ENCODE measurements around the gene TNRC18.

Gene TNRC18

GRCh38 chr7:5388905-5389433 lies 34.7 kb downstream of the TNRC18 start:
- in situ Hi-C loops (cut with HindIII; ENCODE audit: low sequenced_read_pairs), result loop anchor here (10.0 kb wide), 1 partner anchor 56 kb away; no protein-coding TSS in a partner anchor
- no peak for DNase-seq (ENCODE audit: low read depth)
- H3K4me3 ChIP-seq (ENCODE audit: low read depth, low read length), result no peak overlapping the region
- TF ChIP-seq, protein P1, sequence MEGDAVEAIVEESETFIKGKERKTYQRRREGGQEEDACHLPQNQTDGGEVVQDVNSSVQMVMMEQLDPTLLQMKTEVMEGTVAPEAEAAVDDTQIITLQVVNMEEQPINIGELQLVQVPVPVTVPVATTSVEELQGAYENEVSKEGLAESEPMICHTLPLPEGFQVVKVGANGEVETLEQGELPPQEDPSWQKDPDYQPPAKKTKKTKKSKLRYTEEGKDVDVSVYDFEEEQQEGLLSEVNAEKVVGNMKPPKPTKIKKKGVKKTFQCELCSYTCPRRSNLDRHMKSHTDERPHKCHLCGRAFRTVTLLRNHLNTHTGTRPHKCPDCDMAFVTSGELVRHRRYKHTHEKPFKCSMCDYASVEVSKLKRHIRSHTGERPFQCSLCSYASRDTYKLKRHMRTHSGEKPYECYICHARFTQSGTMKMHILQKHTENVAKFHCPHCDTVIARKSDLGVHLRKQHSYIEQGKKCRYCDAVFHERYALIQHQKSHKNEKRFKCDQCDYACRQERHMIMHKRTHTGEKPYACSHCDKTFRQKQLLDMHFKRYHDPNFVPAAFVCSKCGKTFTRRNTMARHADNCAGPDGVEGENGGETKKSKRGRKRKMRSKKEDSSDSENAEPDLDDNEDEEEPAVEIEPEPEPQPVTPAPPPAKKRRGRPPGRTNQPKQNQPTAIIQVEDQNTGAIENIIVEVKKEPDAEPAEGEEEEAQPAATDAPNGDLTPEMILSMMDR (IDR thresholded peaks at IDR 0.05; ENCODE audit: low read depth, low read length, missing control alignments), result no peak

DNA sequence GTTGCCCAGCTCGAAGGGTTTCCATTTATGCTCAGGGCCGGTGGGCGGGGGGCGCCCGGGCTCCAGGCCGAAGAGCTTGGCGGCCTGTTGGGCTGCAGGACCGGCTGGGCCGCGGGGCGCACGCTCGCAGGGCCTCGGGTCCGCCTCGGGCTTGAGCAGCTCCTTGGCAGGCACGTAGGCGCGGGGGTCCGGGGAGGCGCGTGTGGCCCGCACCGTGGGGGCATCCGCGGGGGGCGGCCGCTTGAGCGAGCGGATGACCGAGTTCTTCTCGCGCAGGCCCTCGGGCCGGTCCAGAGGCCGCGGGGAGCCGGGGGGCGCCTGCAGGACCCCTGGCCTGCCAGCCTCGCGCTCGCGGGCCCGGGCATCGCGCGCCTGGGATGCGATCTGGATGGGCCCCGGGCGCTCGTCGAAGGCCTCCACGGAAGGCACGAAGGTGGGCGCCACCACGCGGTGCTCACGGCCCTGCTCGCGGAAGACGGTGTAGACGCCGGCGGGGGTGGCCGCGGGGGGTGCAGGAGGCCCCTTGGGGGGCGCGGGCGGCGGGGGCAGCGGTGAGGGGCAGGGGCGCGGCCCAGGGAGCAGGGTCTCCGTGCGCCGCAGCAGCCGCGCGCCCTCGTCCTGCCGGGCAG lies 35.2 kb downstream of the TNRC18 start:
- H3K4me3 ChIP-seq (ENCODE audit: low read depth, low read length), result no peak overlapping the region
- in situ Hi-C loops (cut with HindIII; ENCODE audit: low sequenced_read_pairs), result loop anchor here (10.0 kb wide), 1 partner anchor 56 kb away; no protein-coding TSS in a partner anchor
- TF ChIP-seq, protein P1 (IDR thresholded peaks at IDR 0.05; ENCODE audit: low read depth, low read length, missing control alignments), result no peak
- DNase-seq (ENCODE audit: low read depth), result no peak

DNA sequence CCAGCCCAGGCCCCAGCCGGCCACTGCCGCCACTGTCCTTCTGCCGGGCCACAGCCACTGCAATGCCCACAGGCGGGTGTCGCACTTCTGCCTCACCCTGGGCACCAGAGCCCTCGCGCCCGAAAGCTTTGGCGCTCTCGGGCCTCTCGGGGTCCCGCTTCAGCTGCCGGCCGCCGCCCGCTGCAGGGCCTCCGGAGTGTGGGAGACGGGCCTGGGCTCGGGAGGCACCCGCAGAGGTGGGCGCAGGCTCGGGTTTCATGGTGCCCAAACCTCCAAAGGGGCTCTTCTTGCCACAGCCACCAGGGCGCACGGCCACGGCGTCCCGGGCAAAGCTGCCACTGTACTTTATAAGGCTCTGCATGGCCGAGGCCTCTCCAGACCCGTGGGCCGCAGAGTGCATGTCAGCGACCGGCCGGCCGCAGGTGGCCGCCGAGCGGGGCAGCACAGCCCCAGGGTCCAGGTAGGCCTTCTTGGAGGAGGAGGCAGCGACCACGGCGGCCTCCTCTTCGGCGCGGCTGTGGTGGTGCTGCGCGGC lies 35.9 kb downstream of the TNRC18 start:
- in situ Hi-C loops (cut with HindIII; ENCODE audit: low sequenced_read_pairs), result loop anchor here (10.0 kb wide), 1 partner anchor 57 kb away; no protein-coding TSS in a partner anchor
- H3K4me3 ChIP-seq (ENCODE audit: low read depth, low read length), result no peak overlapping the region
- TF ChIP-seq, protein P1 (IDR thresholded peaks at IDR 0.05; ENCODE audit: low read depth, low read length, missing control alignments), result no peak
- DNase-seq (ENCODE audit: low read depth), result no peak

DNA sequence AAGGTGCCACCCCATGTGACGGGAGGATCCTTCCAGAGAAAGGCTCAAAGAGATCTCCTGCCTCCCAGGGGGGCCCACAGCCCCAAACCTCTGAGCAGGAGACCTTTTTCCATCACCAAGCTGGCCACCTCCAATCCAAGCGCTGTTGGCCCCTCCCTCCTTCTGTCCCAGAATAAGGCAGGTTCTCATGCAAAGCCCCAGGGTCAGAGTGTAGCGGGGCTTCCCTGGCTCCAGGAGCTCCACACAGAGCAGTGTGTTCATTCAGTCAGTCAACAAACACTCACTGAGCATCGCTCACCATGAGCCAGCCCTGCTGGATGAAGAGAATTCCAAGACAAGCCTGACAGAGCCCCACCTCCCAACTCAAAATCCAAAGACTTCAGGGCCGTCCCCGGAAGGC lies 39.0 kb downstream of the TNRC18 start:
- DNase-seq (ENCODE audit: low read depth), result no peak
- in situ Hi-C loops (cut with HindIII; ENCODE audit: low sequenced_read_pairs), result loop anchor here (10.0 kb wide), 1 partner anchor 60 kb away; no protein-coding TSS in a partner anchor
- no peak overlapping the region for H3K4me3 ChIP-seq (ENCODE audit: low read depth, low read length)
- TF ChIP-seq, protein P1 (IDR thresholded peaks at IDR 0.05; ENCODE audit: low read depth, low read length, missing control alignments), result no peak

DNA sequence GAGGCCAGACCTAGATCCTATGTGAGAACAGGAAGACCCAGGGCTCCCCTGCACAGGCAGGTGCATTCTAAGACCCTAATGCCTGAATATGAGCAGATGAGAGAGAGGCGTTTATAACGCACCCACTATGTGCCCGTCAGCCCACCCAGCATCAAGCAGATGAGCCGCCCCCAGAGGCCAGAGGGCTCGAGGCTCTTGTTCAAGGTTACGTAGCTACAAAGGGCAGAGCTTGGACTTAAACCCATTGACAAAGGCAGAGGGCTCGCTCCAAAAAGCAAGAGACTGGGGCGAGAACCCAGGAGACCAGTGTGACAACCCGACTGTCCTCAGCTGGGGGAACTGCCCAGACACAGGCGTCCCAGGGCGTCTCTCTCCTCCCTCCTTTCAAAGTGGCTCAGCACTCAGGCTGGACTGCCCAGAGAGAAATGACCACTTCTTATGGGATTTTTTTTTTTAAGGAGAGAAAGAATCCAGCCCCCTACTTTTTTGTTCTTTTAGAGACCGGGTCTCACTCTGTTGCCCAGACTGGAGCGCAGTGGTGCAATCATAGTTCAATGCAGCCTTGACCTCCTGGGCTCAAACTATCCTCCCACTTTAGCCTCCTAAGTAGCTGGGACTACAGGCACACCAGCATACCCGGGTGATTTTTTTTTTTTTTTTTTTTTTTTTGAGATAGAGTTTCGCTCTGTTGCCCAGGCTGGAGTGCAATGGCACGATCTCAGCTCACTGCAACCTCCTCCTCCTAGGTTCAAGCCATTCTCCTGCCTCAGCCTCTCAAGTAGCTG lies 40.1 kb downstream of the TNRC18 start:
- no peak for DNase-seq (ENCODE audit: low read depth)
- in situ Hi-C loops (cut with HindIII; ENCODE audit: low sequenced_read_pairs), result loop anchor here (10.0 kb wide), 1 partner anchor 61 kb away; no protein-coding TSS in a partner anchor
- H3K4me3 ChIP-seq (ENCODE audit: low read depth, low read length), result no peak overlapping the region
- TF ChIP-seq, protein P1 (IDR thresholded peaks at IDR 0.05; ENCODE audit: low read depth, low read length, missing control alignments), result no peak

DNA sequence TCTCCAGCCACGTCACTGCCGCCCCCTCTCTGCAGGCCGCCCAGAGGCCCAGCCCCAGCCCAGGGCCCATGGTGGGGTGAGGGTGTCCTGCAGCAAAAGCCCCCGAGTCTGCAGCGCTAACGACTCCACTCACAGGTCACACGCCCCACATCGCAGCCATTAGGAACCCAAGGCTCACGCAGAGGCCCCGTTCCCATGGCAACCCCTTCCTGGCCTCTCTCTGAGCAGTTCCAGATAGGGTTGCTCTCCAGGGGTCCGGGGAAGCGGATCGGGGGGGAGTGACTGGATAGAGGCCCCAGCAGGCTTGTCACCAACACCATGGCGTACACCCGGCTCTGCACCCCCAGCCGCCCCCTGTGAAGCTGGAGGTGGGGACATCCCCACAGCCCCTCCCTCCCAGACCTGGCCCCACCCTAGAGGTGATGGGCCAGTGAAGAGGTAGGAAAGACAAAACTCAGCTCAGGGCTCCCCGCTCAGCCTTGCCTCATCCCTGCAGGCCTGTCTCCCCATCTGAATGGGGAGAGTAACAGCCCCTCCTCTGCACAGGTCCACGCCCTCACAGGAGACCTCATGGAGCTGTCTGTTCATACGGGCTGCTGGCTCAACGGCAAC lies 41.2 kb downstream of the TNRC18 start:
- TF ChIP-seq, protein P1 (IDR thresholded peaks at IDR 0.05; ENCODE audit: low read depth, low read length, missing control alignments), result no peak
- DNase-seq (ENCODE audit: low read depth), result no peak
- in situ Hi-C loops (cut with HindIII; ENCODE audit: low sequenced_read_pairs), result loop anchor here (10.0 kb wide), 1 partner anchor 62 kb away; no protein-coding TSS in a partner anchor
- H3K4me3 ChIP-seq (ENCODE audit: low read depth, low read length), result no peak overlapping the region
